Measurements from ENCODE around the gene FLCN.
"Not testable (repeated sequence)": the region's sequence is repeated elsewhere in the genome, so short reads cannot be mapped to it uniquely, and the experiment has no call there.

FLCN gene

GRCh38 chr17:17216236-17216635 is 20.7 kb downstream of the FLCN start:
- in situ Hi-C loops (cut with MboI; ENCODE audit: low pct_unique_long_range_greater_than_20kb, low sequenced_read_pairs): no loop called here
- no peak for DNase-seq

- DNase-seq: no peak
- in situ Hi-C loops (cut with MboI; ENCODE audit: low pct_unique_long_range_greater_than_20kb, low sequenced_read_pairs): no loop called here
These were observed 21.4 kb downstream of the FLCN start for GRCh38 chr17:17215575-17215974.

GRCh38 chr17:17214646-17215436 is 22.1 kb downstream of the FLCN start:
- DNase-seq: no peak
- in situ Hi-C loops (cut with MboI; ENCODE audit: low pct_unique_long_range_greater_than_20kb, low sequenced_read_pairs): no loop called here

GRCh38 chr17:17213775-17214174 is 23.2 kb downstream of the FLCN start:
- DNase-seq: no peak
- in situ Hi-C loops (cut with MboI; ENCODE audit: low pct_unique_long_range_greater_than_20kb, low sequenced_read_pairs): no loop called here

GRCh38 chr17:17207998-17208397 is 29.0 kb downstream of the FLCN start:
- in situ Hi-C loops (cut with MboI; ENCODE audit: low pct_unique_long_range_greater_than_20kb, low sequenced_read_pairs): loop anchor here (5.0 kb wide), 1 partner anchor 61 kb away; no protein-coding TSS in a partner anchor

GRCh38 chr17:17206913-17207335 is 30.0 kb downstream of the FLCN start:
- DNase-seq: no peak
- in situ Hi-C loops (cut with MboI; ENCODE audit: low pct_unique_long_range_greater_than_20kb, low sequenced_read_pairs): loop anchor here (5.0 kb wide), 1 partner anchor 60 kb away; no protein-coding TSS in a partner anchor

More at GRCh38 chr17:17207998-17208397, 29.0 kb downstream of the FLCN start:
- DNase-seq: no peak

GRCh38 chr17:17206124-17206912 is 30.6 kb downstream of the FLCN start, which contains the start of gene PLD6:
TSS of gene PLD6 (minus strand) at chr17:17206333. CDS start at chr17:17206286, 47 bp downstream.
- in situ Hi-C loops (cut with MboI; ENCODE audit: low pct_unique_long_range_greater_than_20kb, low sequenced_read_pairs): loop anchor here (5.0 kb wide), 1 partner anchor 59 kb away; no protein-coding TSS in a partner anchor
- peak; percentile 98 for DNase-seq

- in situ Hi-C loops (cut with MboI; ENCODE audit: low pct_unique_long_range_greater_than_20kb, low sequenced_read_pairs): loop anchor here (5.0 kb wide), 1 partner anchor 58 kb away; no protein-coding TSS in a partner anchor
- peak; percentile 82 for DNase-seq
These were observed 31.4 kb downstream of the FLCN start for GRCh38 chr17:17205368-17206123.

GRCh38 chr17:17204635-17205231 is 32.2 kb downstream of the FLCN start:
- in situ Hi-C loops (cut with MboI; ENCODE audit: low pct_unique_long_range_greater_than_20kb, low sequenced_read_pairs): loop anchor here (5.0 kb wide), 1 partner anchor 57 kb away; no protein-coding TSS in a partner anchor
- no peak for DNase-seq

GRCh38 chr17:17204041-17204591 is 32.9 kb downstream of the FLCN start:
- no peak for DNase-seq
- in situ Hi-C loops (cut with MboI; ENCODE audit: low pct_unique_long_range_greater_than_20kb, low sequenced_read_pairs): no loop called here

- no peak for DNase-seq
- in situ Hi-C loops (cut with MboI; ENCODE audit: low pct_unique_long_range_greater_than_20kb, low sequenced_read_pairs): no loop called here
These were observed 33.7 kb downstream of the FLCN start for GRCh38 chr17:17203173-17203730.

GRCh38 chr17:17201907-17202306 is 35.1 kb downstream of the FLCN start:
- no peak for DNase-seq
- in situ Hi-C loops (cut with MboI; ENCODE audit: low pct_unique_long_range_greater_than_20kb, low sequenced_read_pairs): no loop called here

GRCh38 chr17:17201271-17201670 is 35.7 kb downstream of the FLCN start:
- no peak for DNase-seq
- in situ Hi-C loops (cut with MboI; ENCODE audit: low pct_unique_long_range_greater_than_20kb, low sequenced_read_pairs): no loop called here

GRCh38 chr17:17200831-17201230 is 36.1 kb downstream of the FLCN start:
- DNase-seq: no peak
- in situ Hi-C loops (cut with MboI; ENCODE audit: low pct_unique_long_range_greater_than_20kb, low sequenced_read_pairs): no loop called here

GRCh38 chr17:17200311-17200710 is 36.7 kb downstream of the FLCN start:
- in situ Hi-C loops (cut with MboI; ENCODE audit: low pct_unique_long_range_greater_than_20kb, low sequenced_read_pairs): no loop called here

GRCh38 chr17:17198281-17198680 is 38.7 kb downstream of the FLCN start:
- in situ Hi-C loops (cut with MboI; ENCODE audit: low pct_unique_long_range_greater_than_20kb, low sequenced_read_pairs): no loop called here
- no peak for DNase-seq

More at GRCh38 chr17:17200311-17200710, 36.7 kb downstream of the FLCN start:
- no peak for DNase-seq

GRCh38 chr17:17196776-17197175 is 40.2 kb downstream of the FLCN start:
- in situ Hi-C loops (cut with MboI; ENCODE audit: low pct_unique_long_range_greater_than_20kb, low sequenced_read_pairs): no loop called here
- DNase-seq: no peak

GRCh38 chr17:17195466-17195865 is 41.5 kb downstream of the FLCN start:
- DNase-seq; in situ Hi-C loops (cut with MboI; ENCODE audit: low pct_unique_long_range_greater_than_20kb, low sequenced_read_pairs): not testable (repeated sequence)

All from KBM-7 (cell line).